ENCODE measurements around the gene RBM22.
"Not testable (repeated sequence)": the region's sequence is repeated elsewhere in the genome, so short reads cannot be mapped to it uniquely, and the experiment has no call there.

RBM22 gene

GRCh38 chr5:150700594-150701377 is at the start of gene RBM22:
RBM22 (minus strand) TSS chr5:150701062; CDS start chr5:150700985, 77 bp downstream.
- peak; percentile 75 for DNase-seq (ENCODE audit: low read depth, low spot score)

DNA sequence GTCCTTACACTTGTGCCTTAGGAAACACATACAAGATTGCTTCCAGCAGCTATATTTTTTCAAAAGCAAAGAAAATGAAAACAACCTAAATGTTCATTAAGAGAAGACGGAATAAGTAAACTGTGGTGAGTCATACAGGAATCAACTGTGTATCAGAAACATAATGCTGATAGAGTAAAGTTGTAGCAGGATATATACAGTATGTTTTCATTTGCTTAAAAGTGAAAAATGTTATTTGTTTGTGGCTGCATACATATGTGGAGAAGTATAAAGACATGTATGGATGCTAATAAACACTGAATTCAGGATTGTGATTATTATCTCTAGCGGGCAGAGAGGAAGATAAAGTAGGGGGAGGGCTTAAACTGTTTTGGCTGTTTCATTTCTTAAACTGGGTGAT is 49.6 kb upstream of the RBM22 start:
- DNase-seq (ENCODE audit: low read depth, low spot score), result no peak

DNA sequence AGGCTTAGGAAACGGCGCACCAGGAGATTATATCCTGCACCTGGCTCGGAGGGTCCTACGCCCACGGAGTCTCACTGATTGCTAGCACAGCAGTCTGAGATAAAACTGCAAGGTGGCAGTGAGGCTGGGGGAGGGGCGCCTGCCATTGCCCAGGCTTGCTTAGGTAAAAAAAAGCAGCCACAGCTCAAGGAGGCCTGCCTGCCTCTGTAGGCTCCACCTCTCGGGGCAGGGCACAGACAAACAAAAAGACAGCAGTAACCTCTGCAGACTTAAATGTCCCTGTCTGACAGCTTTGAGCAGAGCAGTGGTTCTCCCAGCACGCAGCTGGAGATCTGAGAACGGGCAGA is 42.3 kb upstream of the RBM22 start:
- DNase-seq (ENCODE audit: low read depth, low spot score), result not testable (repeated sequence)

GRCh38 chr5:150742455-150743141 is 41.7 kb upstream of the RBM22 start:
- not testable (repeated sequence) for DNase-seq (ENCODE audit: low read depth, low spot score)

DNA sequence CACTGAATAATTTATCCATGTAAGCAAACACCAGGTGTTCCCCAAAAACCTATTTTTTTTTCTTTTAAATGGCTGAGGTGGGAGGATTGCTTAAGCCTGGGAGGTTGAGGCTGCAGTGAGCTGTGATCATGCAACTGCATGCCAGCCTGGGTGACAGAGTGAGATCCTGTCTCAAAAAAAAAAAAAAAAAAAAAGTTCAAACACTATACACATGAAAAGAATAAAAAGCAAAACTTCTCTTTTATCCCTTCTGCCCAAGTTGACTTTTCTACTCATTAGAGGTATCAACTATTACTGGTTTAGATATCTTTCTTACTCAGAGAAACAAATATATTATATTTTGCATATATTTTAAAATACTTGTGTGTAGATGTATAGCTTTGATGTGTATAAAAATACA is 40.1 kb upstream of the RBM22 start:
- no peak for DNase-seq (ENCODE audit: low read depth, low spot score)

- no peak for DNase-seq (ENCODE audit: low read depth, low spot score)
Observed at GRCh38 chr5:150738862-150739261, 38.0 kb upstream of the RBM22 start.

DNA sequence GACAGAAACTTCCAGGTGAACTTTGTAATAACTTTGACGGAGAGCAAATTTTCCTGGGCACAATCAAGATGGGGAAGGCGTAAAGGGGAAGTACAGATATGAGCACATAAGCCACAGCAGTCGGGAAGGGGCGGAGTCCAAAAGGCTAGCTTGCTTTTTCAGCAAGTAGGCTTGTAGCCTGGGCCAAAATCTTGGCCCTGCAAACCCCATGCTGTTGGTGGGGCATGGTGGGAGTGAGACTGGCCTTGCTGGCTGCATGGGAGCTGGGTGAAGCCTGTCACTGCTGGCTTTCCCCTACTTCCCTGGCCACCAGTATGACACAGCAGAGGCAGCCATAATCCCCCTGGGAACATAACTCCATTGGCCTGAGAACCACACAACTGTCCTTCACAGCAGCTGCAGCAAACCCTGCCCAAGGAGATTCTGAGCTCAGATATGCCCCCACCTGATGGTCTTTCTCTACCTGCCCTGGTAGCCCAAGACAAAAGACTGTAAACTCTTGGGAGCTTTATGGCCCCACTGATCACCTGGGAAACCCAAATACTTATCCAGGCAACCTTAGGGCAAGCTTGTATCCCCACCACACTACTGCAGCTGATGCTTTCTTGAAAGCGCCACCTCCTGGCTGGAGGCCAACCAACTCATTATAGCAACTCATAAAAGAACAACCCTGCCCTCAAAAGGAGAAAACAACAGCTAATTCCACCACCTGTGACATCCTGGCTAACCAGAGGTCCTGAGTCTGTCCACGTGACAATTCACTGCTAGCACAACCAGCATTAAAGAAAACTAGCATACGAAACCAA is 33.9 kb upstream of the RBM22 start:
- DNase-seq (ENCODE audit: low read depth, low spot score), result no peak

DNA sequence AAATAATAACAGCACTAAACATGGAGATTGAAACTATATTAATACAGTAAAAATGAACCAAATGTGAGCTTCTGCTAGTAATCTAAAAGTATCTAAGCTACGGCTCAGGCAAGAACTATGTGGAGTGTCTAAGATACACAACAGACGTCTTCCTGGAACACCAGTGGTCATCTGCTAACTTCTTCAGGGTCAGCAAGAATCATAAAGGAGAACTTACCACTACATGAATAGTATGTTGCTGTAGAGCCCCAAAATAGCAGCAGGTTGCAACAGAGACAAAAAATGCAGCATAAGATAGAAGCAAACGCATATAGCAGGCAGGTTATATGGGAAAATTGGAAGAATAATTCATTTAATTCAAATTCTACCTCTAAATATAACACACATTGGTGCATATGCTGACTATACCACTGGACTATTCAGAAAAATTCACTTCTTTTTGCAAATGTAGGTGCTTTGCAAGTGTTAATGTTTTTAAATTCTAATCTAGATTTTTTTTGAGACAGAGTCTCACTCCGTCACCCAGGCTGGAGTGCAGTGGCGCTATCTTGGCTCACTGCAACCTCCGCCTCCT is 30.9 kb upstream of the RBM22 start:
- DNase-seq (ENCODE audit: low read depth, low spot score), result no peak

DNA sequence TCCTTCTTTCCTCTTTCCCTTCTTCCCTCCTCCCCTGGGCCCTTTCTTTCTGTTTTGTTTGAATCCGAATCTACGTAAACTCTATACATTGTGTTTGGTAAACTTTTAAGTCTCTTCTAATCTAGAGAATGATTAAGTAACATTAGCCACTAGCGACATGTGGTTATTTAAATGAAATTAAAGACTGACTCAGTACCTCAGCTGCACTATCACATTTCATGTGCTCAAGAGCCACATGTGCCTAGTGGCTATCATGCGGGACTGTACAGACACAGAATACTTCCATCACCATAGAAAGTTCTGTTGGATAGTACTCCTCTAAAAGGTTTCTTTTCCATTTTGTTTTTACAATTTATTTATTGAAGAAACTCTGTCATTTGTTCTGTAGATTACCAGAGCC is 29.0 kb upstream of the RBM22 start:
- no peak for DNase-seq (ENCODE audit: low read depth, low spot score)

DNA sequence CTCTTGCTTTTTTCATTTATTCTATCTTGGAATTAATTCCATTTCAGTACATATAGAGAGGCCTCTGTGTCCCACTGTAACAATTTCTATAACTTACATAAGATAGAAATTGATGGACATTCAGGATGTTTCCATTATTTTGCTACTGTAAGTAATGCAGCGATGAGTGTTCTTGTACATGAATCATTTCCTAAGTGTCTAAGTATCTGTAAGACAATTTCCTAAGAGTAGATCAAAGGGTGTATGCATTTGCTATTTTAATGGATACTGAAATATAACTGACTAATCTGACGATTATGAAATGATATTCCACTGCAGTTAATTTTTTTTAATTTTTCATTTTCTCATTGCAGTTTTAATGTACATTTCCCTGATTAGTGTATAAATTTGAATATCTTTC is 23.0 kb upstream of the RBM22 start:
- no peak for DNase-seq (ENCODE audit: low read depth, low spot score)

DNA sequence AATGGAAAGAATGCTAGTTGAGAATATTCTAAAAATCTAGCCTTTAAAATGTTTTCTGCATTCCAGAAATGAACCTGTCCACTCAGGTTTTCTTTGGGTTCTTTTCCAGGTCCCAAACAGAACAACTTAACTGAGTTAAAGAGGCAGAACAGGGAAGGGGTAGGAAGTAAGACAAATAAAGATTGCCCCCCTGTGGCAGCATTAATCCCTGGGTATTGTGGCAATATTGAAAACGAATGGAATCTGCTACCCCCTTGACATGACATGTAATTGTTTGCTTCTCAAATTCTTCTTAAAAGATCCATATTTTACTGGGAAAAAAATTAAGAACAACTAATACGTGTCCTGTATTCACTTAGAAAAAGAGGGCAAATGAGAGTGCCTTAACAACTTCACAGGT is 9.3 kb upstream of the RBM22 start:
- DNase-seq (ENCODE audit: low read depth, low spot score), result no peak

DNA sequence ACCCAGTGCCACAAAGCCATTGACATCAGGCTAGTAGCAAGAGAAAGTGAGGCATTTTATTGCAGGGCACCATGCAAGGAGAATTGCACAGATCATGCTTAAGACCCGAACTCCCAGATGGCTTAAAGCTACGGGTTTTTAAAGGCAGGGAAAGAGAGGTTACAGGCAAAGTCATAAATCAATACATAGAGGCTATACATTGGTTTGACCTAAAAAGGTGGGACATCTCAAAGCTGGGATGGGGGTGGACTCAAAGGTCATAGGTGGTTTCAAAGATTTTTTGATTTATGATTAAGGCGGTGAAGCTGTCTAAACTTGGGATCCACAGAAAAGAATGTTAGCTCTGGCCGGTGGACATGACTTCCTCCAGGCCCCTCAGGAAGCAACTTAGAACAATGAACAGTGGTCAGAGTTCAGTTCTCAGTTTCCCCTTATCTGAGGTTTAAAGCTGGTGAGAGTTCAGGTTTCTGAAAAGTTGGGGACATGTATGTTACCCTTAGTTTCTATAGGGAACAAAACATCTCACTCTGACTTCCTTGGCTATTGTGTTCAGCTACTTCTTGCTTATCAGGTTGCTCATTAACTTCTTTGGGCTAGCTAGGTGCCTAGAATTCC is 6.0 kb upstream of the RBM22 start:
- DNase-seq (ENCODE audit: low read depth, low spot score), result no peak

GRCh38 chr5:150703762-150704161 is 2.9 kb upstream of the RBM22 start:
- no peak for DNase-seq (ENCODE audit: low read depth, low spot score)

DNA sequence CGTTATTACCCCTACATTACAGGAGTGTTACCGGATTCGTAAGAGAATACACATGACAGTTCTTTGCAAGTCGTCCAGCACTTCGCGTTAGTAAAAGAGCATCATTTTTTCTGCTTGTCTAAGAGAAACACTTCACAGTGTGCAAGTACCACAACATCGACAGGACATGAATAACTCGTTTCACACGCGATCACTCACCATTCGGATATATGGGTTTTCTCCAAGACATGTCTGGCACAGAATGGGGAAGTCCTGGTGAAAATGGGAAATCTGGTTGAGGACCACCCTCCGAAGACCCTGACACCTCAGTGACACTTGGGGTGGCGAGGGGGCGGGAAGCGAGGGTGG is 642 bp downstream of the RBM22 start:
- no peak for DNase-seq (ENCODE audit: low read depth, low spot score)

DNA sequence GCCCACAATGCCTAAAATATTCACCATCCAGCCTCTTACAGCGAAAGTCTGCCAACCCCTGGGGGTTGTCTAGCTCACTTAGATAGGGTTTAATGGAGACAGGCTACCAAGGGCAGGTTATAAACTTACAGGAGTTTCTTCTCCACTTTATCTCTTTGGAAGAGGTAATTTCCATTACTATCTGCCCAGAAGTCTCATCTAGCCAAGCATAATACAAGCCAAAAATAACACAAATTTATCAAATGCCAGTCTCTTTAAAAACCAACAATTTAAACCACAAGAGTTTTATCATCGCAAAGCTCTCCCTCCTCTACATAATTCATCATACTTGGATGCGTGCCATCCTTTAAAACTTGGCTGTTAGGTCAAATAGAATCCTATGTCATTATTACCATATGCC is 6.2 kb downstream of the RBM22 start:
- no peak for DNase-seq (ENCODE audit: low read depth, low spot score)

- DNase-seq (ENCODE audit: low read depth, low spot score), result no peak
Observed at GRCh38 chr5:150692276-150692675, 8.6 kb downstream of the RBM22 start.

- no peak for DNase-seq (ENCODE audit: low read depth, low spot score)
Observed at GRCh38 chr5:150690760-150691159, 10.1 kb downstream of the RBM22 start.

- DNase-seq (ENCODE audit: low read depth, low spot score), result no peak
Observed at GRCh38 chr5:150689120-150689519, 11.7 kb downstream of the RBM22 start.

GRCh38 chr5:150676578-150676977 is 24.3 kb downstream of the RBM22 start:
- DNase-seq (ENCODE audit: low read depth, low spot score), result no peak

DNA sequence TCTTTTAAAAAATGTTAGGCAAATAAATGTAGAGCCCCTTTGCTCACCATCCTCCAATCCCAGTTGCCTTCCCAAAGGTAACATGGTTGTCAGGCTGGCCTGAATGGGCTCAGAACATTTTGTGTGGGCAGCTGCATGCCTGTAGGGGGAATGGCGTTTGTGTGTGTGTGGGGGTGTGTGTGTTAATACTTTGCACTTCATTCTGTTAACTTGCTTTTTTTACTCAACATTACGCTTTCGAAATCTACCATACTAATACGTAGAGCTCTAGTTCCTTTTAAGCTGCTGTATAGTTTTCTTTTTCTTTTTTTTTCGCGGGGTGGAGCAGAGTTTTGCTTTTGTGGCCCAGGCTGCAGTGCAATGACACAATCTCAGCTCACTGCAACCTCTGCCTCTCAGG is 25.8 kb downstream of the RBM22 start:
- no peak for DNase-seq (ENCODE audit: low read depth, low spot score)

- DNase-seq (ENCODE audit: low read depth, low spot score), result no peak
Observed at GRCh38 chr5:150674341-150674821, 26.5 kb downstream of the RBM22 start.

- no peak for DNase-seq (ENCODE audit: low read depth, low spot score)
Observed at GRCh38 chr5:150672884-150673275, 28.0 kb downstream of the RBM22 start.

Measured in iPS DF 19.7 (cell line).